CD14-positive monocyte (primary cell): Measurements from ENCODE around the gene TERT. TPM values are rescaled to one million over a fixed set of nuclear protein-coding genes. Genes with fewer than 3 reads are reported as not detected.
"Not testable (repeated sequence)": the region's sequence is repeated elsewhere in the genome, so short reads cannot be mapped to it uniquely, and the experiment has no call there.

Experiments
- DNase-seq, 3 donors: peaks; one replicate each; pipeline ENCODE4 v3.0.0-alpha.2; 2011 to 2022
- H2AFZ ChIP-seq: 2 replicates; pipeline ENCODE4 v1.6.0; 2012; ENCODE audit warnings: mild to moderate bottlenecking, low read depth, low read length, inconsistent platforms; ENCODE audit not compliant: insufficient read depth, poor library complexity, severe bottlenecking
- H3K27ac ChIP-seq, 2 donors: 1 replicate in 1 of 2; 2 replicates in 1 of 2; pipeline ENCODE4 v1.5.1; 2012 to 2013; ENCODE audit warnings: low read length in 2 of 2, control low read depth in 1 of 2, inconsistent platforms in 1 of 2, low read depth in 1 of 2, mild to moderate bottlenecking in 1 of 2
- H3K27me3 ChIP-seq, 2 donors: one replicate each; pipeline versions ENCODE4 v1.6.0 to v1.6.1; 2011 to 2013; ENCODE audit warnings: low read length in 2 of 2; ENCODE audit not compliant: control insufficient read depth in 2 of 2, insufficient read depth in 2 of 2
- H3K36me3 ChIP-seq, 2 donors: replicated peaks in 1 of 2; 1 replicate in 1 of 2; 2 replicates in 1 of 2; pipeline versions ENCODE4 v1.5.1 to v1.6.1; 2012 to 2013; ENCODE audit warnings: low read length in 2 of 2, control low read depth in 1 of 2, inconsistent platforms in 1 of 2, mild to moderate bottlenecking in 1 of 2; ENCODE audit not compliant: insufficient read depth in 2 of 2, control insufficient read depth in 1 of 2
- H3K4me1 ChIP-seq, 2 donors: 1 replicate in 1 of 2; 2 replicates in 1 of 2; pipeline versions ENCODE4 v1.5.1 to v1.6.1; 2012 to 2013; ENCODE audit warnings: low read length in 2 of 2, control low read depth in 1 of 2, inconsistent platforms in 1 of 2, mild to moderate bottlenecking in 1 of 2, moderate library complexity in 1 of 2; ENCODE audit not compliant: insufficient read depth in 2 of 2, control insufficient read depth in 1 of 2
- H3K4me2 ChIP-seq: replicated peaks from 2 replicates; pipeline ENCODE3; 2012; ENCODE audit warnings: low read length, moderate library complexity, mild to moderate bottlenecking; ENCODE audit not compliant: poor library complexity, severe bottlenecking; ENCODE audit errors: extremely low read depth
- H3K4me3 ChIP-seq, 3 experiments: fragments of 200-600 bp in 1 of 3; sonication (generic) in 1 of 3; replicated peaks in 1 of 3; 1 replicate in 2 of 3; 2 replicates in 1 of 3; pipeline ENCODE4 v1.5.1; 2011 to 2013; ENCODE audit warnings: low read length in 3 of 3, mild to moderate bottlenecking in 3 of 3, control low read depth in 2 of 3, low read depth in 2 of 3, inconsistent platforms in 1 of 3, moderate library complexity in 1 of 3
- H3K79me2 ChIP-seq: 2 replicates; pipeline ENCODE4 v1.6.0; 2012; ENCODE audit warnings: mild to moderate bottlenecking, control low read depth, inconsistent platforms, low read length, moderate library complexity; ENCODE audit not compliant: insufficient read depth
- H3K9ac ChIP-seq: 2 replicates; pipeline ENCODE4 v1.6.0; 2017; ENCODE audit warnings: low read length, mild to moderate bottlenecking; ENCODE audit not compliant: insufficient read depth, poor library complexity, severe bottlenecking
- H3K9me3 ChIP-seq, 2 donors: replicated peaks in 1 of 2; 1 replicate in 1 of 2; 2 replicates in 1 of 2; pipeline versions ENCODE4 v1.5.1 to v1.6.1; 2012 to 2013; ENCODE audit warnings: low read length in 2 of 2, control low read depth in 1 of 2; ENCODE audit not compliant: control insufficient read depth in 1 of 2, insufficient read depth in 1 of 2
- H4K20me1 ChIP-seq: 2 replicates; pipeline ENCODE4 v1.6.0; 2012; ENCODE audit warnings: mild to moderate bottlenecking, low read length, control low read depth, moderate library complexity; ENCODE audit not compliant: insufficient read depth
- H3K27ac Mint-ChIP-seq, 7 donors: one replicate each; pipeline ENCODE4 v1.8.0; 2020; ENCODE audit warnings: mild to moderate bottlenecking in 7 of 7, mixed read lengths in 7 of 7, moderate library complexity in 6 of 7, inconsistent platforms in 2 of 7
- H3K27me3 Mint-ChIP-seq, 3 donors: one replicate each; pipeline ENCODE4 v1.8.0; 2021 to 2022; ENCODE audit warnings: low read depth in 3 of 3, mild to moderate bottlenecking in 3 of 3, mixed read lengths in 3 of 3, moderate library complexity in 3 of 3, inconsistent platforms in 1 of 3
- H3K36me3 Mint-ChIP-seq, 2 donors: one replicate each; pipeline ENCODE4 v1.8.0; 2020; ENCODE audit warnings: mixed read lengths in 2 of 2, inconsistent platforms in 1 of 2, mild to moderate bottlenecking in 1 of 2
- H3K4me1 Mint-ChIP-seq: one replicate; pipeline ENCODE4 v1.8.0; 2020; ENCODE audit warnings: mild to moderate bottlenecking, mixed read lengths
- H3K4me3 Mint-ChIP-seq, 2 donors: one replicate each; pipeline ENCODE4 v1.8.0; 2020; ENCODE audit warnings: mild to moderate bottlenecking in 2 of 2, mixed read lengths in 2 of 2, moderate library complexity in 1 of 2
- H3K9me3 Mint-ChIP-seq, 7 donors: one replicate each; pipeline ENCODE4 v1.8.0; 2020 to 2022; ENCODE audit warnings: mixed read lengths in 7 of 7, mild to moderate bottlenecking in 6 of 7, moderate library complexity in 6 of 7, inconsistent platforms in 2 of 7
- WGBS: methylation state at CpG from one replicate; pipeline ENCODE4 v1.1.5; 2013; ENCODE audit warnings: missing lambda C conversion rate; ENCODE audit not compliant: insufficient coverage; 5-methylcytosine and 5-hydroxymethylcytosine counted together
- intact Hi-C, 2 donors: fragments of 100-400 bp; cut with micrococcal nuclease; formaldehyde crosslinking; loops; one replicate each; pipeline versions ENCODE4 v1.15.0 to v1.15.1; 2023
- polyA plus RNA-seq, 3 donors: library from polyadenylated mRNA; depleted of rRNA in 1 of 3; unstranded in 2 of 3; stranded (reverse) in 1 of 3; fragments of 300-500 nt in 2 of 3; fragments of >200 nt in 1 of 3; fragmentation: Illumina TruSeq in 2 of 3; gene quantifications; 1 replicate in 2 of 3; 2 replicates in 1 of 3; pipeline ENCODE4 v1.2.3, GENCODE V29; 2012 to 2021
- TF ChIP-seq, protein P1 (sequence below): fragments of 200-600 bp; IDR thresholded peaks from one replicate; pipeline ENCODE4 v1.8.0; 2022; ENCODE audit warnings: antibody characterized with exemption, mild to moderate bottlenecking

Gene TERT
- polyA plus RNA-seq, 3 donors: not detected

DNA sequence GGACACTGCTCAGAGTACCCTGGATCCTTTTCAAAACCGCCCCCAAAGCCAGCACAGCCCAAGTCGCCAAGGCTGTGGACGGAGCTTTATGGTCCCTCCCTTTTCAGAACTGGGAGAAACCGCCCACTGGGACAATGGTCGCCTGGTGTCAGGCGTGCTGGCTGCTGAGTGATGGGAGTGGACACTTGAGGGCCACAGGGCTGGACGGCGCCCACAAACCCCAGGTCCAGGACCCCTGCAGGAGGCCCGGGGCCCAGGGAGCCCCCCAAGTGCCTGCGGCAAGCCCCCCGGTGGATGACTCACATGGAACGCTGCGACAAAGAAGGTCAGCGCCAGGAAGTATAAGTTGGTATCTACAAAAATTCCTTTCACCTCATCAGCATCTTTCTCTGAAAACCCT lies 39.1 kb upstream of the TERT start:
- TF ChIP-seq, protein P1, sequence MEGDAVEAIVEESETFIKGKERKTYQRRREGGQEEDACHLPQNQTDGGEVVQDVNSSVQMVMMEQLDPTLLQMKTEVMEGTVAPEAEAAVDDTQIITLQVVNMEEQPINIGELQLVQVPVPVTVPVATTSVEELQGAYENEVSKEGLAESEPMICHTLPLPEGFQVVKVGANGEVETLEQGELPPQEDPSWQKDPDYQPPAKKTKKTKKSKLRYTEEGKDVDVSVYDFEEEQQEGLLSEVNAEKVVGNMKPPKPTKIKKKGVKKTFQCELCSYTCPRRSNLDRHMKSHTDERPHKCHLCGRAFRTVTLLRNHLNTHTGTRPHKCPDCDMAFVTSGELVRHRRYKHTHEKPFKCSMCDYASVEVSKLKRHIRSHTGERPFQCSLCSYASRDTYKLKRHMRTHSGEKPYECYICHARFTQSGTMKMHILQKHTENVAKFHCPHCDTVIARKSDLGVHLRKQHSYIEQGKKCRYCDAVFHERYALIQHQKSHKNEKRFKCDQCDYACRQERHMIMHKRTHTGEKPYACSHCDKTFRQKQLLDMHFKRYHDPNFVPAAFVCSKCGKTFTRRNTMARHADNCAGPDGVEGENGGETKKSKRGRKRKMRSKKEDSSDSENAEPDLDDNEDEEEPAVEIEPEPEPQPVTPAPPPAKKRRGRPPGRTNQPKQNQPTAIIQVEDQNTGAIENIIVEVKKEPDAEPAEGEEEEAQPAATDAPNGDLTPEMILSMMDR: no peak
- DNase-seq: no peak
- Mint-ChIP-seq H3K27me3 (peaks cover 0 to 3% (median 0%) of the 10 kb centered on the region in 3 donors), H3K36me3 (peaks cover 80 to 90% of the 10 kb centered on the region in 2 donors), H3K4me1 (no peaks in the 10 kb centered on the region), H3K27ac (peak overlapping the region in 1 of 7 donors; percentile 21), H3K4me3 (no peak overlapping the region), H3K9me3 (no peaks in the 10 kb centered on the region)
- Histone ChIP-seq H3K4me1 (no peaks in the 10 kb centered on the region), H4K20me1 (peaks cover 54% of the 10 kb centered on the region), H3K79me2 (peaks cover 6% of the 10 kb centered on the region), H3K9me3 (no peaks in the 10 kb centered on the region), H3K27me3 (no peaks in the 10 kb centered on the region), H3K27ac (no peak overlapping the region), H3K4me3 (no peak overlapping the region), H3K36me3 (peaks cover 93 to 98% of the 10 kb centered on the region in 2 donors), H2AFZ (no peak overlapping the region), H3K9ac (no peak overlapping the region), H3K4me2 (no peak overlapping the region)
- intact Hi-C loops: loop anchor here in 1 of 2 donors (1.0 kb wide), 1 partner anchor 26 kb away; no protein-coding TSS in a partner anchor
- 96% methylated on average over 8 of the region's 14 CpGs for WGBS

DNA sequence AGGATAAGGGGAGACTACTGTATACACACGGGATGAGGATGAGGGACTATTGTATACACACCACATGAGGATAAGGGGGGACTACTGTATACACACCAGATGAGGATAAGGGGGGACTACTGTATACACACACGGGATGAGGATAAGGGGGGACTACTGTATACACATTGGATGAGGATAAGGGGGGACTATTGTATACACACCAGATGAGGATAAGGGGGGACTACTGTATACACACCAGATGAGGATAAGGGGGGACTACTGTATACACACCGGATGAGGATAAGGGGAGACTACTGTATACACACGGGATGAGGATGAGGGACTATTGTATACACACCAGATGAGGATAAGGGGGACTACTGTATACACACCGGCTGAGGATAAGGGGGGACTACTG lies 38.4 kb upstream of the TERT start:
- peaks cover 82 to 83% of the 10 kb centered on the region in 2 donors for H3K36me3 Mint-ChIP-seq
- H3K4me1 ChIP-seq, H3K4me3 Mint-ChIP-seq, H2AFZ ChIP-seq, H3K4me2 ChIP-seq, H3K9ac ChIP-seq, H3K79me2 ChIP-seq, H3K4me1 Mint-ChIP-seq, H3K27me3 Mint-ChIP-seq, H3K27ac ChIP-seq, H3K9me3 ChIP-seq, H3K9me3 Mint-ChIP-seq, DNase-seq, H3K4me3 ChIP-seq, H3K27me3 ChIP-seq: not testable (repeated sequence)
- WGBS: 100% methylated on average over 2 of the region's 5 CpGs
- peaks cover 89 to 98% of the 10 kb centered on the region in 2 donors for H3K36me3 ChIP-seq
- peaks cover 58% of the 10 kb centered on the region for H4K20me1 ChIP-seq
- peak overlapping the region in 1 of 7 donors; percentile 16 for H3K27ac Mint-ChIP-seq
- intact Hi-C loops: loop anchor here in 1 of 2 donors (1.0 kb wide), 1 partner anchor 27 kb away; no protein-coding TSS in a partner anchor
